ENCODE measurements around the gene SENP3.

SENP3 gene

DNA sequence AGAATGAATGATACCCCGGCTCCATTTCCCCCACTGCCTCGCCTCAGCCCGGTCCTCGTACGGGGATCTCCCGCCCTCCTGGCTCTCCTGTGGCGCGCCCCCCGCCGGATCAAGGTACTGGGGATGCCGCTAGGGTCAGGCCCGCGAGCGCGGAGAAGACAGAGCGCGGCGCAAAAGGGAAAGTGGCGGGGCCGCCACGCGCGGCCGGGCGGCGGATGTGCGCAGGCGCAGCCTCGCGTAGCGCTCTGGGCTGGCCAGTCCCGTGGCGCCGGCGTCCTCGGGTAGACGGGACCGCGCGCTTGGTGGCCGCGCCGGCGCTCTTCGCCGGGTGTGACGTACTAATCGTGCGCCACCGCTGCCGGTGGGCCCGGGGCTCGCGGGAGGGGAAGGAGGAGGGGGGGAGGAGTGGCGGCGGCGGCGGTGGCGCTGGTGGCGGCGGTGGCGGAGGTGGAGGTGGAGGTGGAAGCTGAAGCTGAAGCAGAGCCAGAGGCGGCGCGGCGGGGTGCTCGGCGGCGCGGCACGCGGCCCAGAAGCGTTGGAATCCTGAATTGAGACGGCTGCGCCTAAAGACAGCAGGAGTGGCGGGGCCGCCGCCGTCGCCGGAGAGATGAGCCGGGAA is at the start of gene SENP3:
SENP3 (plus strand) TSS at position 331 of the 619 bp plus-strand sequence. CDS start 1,158 bp downstream, outside the sequence.
- Histone ChIP-seq H3K27me3 (ENCODE audit: control insufficient read depth in 1 of 2, insufficient read depth in 2 of 2, low read length in 2 of 2) (no peaks in the 10 kb centered on the region), H3K4me1 (ENCODE audit: insufficient read depth, low read length) (peaks cover 58% of the 10 kb centered on the region), H3K36me3 (ENCODE audit: insufficient read depth, low read length) (peaks cover 28% of the 10 kb centered on the region), H3K9ac (ENCODE audit: low read length) (peak within 1 kb of the TSS; percentile 91), H3K4me3 (ENCODE audit: low read depth in 1 of 2, low read length in 2 of 2) (peak within 1 kb of the TSS; percentile 83 to 84), H3K27ac (ENCODE audit: low read depth, low read length) (peak within 1 kb of the TSS; percentile 96), H3K9me3 (ENCODE audit: low read length) (no peaks in the 10 kb centered on the region)

DNA sequence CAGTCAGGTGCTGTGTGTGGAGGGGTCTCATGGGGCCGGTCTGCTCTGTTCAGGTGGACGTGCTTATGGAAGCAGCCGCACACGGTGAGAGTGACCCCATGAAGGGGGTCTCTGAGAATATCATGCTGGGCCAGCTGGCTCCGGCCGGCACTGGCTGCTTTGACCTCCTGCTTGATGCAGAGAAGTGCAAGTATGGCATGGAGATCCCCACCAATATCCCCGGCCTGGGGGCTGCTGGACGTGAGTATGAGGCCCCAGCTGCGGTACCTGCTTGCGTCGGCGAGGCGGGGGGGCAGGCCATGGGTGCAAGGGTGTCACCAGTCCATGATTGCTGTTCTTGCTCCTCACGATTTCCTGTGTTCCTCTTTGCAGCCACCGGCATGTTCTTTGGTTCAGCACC is 49.6 kb upstream of the SENP3 start:
- Histone ChIP-seq H3K27me3 (ENCODE audit: control insufficient read depth in 1 of 2, insufficient read depth in 2 of 2, low read length in 2 of 2) (no peaks in the 10 kb centered on the region), H3K27ac (ENCODE audit: low read depth, low read length) (no peak overlapping the region)

DNA sequence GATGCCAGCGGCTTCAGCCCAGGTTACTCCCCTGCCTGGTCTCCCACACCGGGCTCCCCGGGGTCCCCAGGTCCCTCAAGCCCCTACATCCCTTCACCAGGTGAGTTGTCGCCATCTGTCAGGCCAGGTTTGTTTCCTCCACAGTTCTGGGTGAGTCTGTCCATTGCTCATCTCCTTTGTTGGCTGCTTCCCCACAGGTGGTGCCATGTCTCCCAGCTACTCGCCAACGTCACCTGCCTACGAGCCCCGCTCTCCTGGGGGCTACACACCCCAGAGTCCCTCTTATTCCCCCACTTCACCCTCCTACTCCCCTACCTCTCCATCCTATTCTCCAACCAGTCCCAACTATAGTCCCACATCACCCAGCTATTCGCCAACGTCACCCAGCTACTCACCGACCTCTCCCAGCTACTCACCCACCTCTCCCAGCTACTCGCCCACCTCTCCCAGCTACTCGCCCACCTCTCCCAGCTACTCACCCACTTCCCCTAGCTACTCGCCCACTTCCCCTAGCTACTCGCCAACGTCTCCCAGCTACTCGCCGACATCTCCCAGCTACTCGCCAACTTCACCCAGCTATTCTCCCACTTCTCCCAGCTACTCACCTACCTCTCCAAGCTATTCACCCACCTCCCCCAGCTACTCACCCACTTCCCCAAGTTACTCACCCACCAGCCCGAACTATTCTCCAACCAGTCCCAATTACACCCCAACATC is 48.7 kb upstream of the SENP3 start:
- no peak overlapping the region for H3K4me3 ChIP-seq (ENCODE audit: low read depth in 1 of 2, low read length in 2 of 2)
- no peak overlapping the region for H3K9ac ChIP-seq (ENCODE audit: low read length)
- H3K36me3 ChIP-seq (ENCODE audit: insufficient read depth, low read length): peaks cover 55% of the 10 kb centered on the region
- no peaks in the 10 kb centered on the region for H3K9me3 ChIP-seq (ENCODE audit: low read length)
- H3K27ac ChIP-seq (ENCODE audit: low read depth, low read length): no peak overlapping the region
- no peaks in the 10 kb centered on the region for H3K4me1 ChIP-seq (ENCODE audit: insufficient read depth, low read length)
- H3K27me3 ChIP-seq (ENCODE audit: control insufficient read depth in 1 of 2, insufficient read depth in 2 of 2, low read length in 2 of 2): no peaks in the 10 kb centered on the region

More for the DNA sequence above, 49.6 kb upstream of the SENP3 start:
- Histone ChIP-seq H3K36me3 (ENCODE audit: insufficient read depth, low read length) (peaks cover 59% of the 10 kb centered on the region), H3K9me3 (ENCODE audit: low read length) (no peaks in the 10 kb centered on the region), H3K4me1 (ENCODE audit: insufficient read depth, low read length) (no peaks in the 10 kb centered on the region), H3K9ac (ENCODE audit: low read length) (no peak overlapping the region), H3K4me3 (ENCODE audit: low read depth in 1 of 2, low read length in 2 of 2) (no peak overlapping the region)

DNA sequence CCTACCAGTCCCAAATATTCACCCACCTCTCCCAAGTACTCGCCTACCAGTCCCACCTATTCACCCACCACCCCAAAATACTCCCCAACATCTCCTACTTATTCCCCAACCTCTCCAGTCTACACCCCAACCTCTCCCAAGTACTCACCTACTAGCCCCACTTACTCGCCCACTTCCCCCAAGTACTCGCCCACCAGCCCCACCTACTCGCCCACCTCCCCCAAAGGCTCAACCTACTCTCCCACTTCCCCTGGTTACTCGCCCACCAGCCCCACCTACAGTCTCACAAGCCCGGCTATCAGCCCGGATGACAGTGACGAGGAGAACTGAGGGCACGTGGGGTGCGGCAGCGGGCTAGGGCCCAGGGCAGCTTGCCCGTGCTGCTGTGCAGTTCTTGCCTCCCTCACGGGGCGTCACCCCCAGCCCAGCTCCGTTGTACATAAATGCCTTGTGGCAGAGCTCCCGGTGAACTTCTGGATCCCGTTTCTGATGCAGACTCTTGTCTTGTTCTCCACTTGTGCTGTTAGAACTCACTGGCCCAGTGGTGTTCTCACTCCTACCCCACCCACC is 47.8 kb upstream of the SENP3 start:
- Histone ChIP-seq H3K9ac (ENCODE audit: low read length) (no peak overlapping the region), H3K4me3 (ENCODE audit: low read depth in 1 of 2, low read length in 2 of 2) (no peak overlapping the region), H3K27me3 (ENCODE audit: control insufficient read depth in 1 of 2, insufficient read depth in 2 of 2, low read length in 2 of 2) (no peaks in the 10 kb centered on the region), H3K36me3 (ENCODE audit: insufficient read depth, low read length) (peaks cover 52% of the 10 kb centered on the region), H3K27ac (ENCODE audit: low read depth, low read length) (no peak overlapping the region), H3K9me3 (ENCODE audit: low read length) (no peaks in the 10 kb centered on the region), H3K4me1 (ENCODE audit: insufficient read depth, low read length) (no peaks in the 10 kb centered on the region)

DNA sequence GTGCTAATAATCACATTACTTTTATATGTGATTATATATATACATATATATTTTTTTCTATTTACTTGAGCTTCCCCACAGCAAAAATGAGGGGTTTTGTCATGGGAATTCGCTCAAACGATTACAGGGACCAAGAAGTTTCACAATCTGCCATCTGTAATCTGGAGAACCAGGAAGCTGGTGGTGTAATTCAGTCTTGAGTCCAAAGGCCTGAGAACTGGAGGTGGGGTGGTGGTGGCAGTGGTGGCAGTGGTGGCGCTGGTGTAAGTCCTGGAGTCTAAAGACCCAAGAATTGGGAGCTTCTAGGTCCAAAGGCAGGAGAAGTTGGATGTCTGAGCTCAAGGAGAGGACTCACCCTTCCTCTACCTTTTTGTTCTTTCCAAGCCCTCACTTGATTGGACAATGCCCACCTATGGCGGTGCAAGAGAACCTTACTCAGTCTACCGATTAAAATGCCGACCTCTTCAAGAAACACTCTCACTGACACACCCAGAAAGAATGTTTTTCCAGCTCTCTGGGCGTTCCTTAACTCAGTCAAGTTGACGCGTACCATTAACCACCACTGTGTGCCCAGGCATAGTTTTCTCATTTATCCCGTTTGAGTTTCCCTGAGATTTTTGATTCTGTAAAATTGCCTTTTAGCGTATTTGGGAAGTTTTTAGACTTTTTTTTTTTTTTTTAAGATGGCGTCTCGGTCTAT is 45.7 kb upstream of the SENP3 start:
- Histone ChIP-seq H3K4me3 (ENCODE audit: low read depth in 1 of 2, low read length in 2 of 2) (no peak overlapping the region), H3K27ac (ENCODE audit: low read depth, low read length) (no peak overlapping the region), H3K4me1 (ENCODE audit: insufficient read depth, low read length) (no peaks in the 10 kb centered on the region), H3K9me3 (ENCODE audit: low read length) (no peaks in the 10 kb centered on the region), H3K36me3 (ENCODE audit: insufficient read depth, low read length) (peaks cover 31% of the 10 kb centered on the region), H3K27me3 (ENCODE audit: control insufficient read depth in 1 of 2, insufficient read depth in 2 of 2, low read length in 2 of 2) (no peaks in the 10 kb centered on the region), H3K9ac (ENCODE audit: low read length) (no peak overlapping the region)

DNA sequence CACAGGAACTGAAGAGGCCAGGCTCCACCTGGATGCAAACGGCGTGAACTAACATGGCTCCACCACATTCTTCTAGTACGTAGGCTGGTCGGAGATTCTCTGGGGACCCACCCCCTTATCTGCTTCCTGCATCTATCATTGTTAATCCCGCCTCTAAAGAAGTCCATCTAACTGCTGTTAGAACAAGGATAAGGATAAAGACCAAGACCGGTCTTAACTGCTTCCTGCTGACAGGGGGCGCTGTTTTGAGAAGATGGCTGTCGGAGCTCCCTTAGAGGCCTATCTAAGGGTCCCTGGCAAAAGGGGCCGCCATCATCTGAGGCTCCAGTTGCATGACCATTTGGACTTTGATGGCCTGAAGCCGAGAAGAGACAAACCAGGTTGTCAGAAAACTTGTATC is 38.7 kb upstream of the SENP3 start:
- H3K27me3 ChIP-seq (ENCODE audit: control insufficient read depth in 1 of 2, insufficient read depth in 2 of 2, low read length in 2 of 2): no peaks in the 10 kb centered on the region
- H3K27ac ChIP-seq (ENCODE audit: low read depth, low read length): no peak overlapping the region
- H3K9me3 ChIP-seq (ENCODE audit: low read length): no peaks in the 10 kb centered on the region

DNA sequence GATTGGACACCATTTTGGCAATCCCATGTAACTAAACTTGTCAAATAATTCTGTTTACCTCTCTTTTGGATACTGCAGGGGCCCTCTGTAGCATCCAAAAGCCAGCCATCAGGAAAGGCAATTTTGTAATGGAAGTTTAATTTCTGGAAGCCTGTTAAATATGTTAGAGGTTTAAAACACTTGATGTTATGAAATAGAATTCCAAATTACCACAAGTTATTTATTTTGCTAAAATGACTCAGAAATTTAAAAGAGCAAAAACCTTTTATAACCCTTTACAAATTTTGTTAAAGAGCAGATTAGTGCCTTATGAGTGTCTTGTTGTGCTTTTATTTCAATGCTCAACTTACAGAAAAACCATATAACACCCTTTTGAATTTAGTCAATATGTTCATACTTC is 32.9 kb upstream of the SENP3 start:
- no peaks in the 10 kb centered on the region for H3K36me3 ChIP-seq (ENCODE audit: insufficient read depth, low read length)
- no peaks in the 10 kb centered on the region for H3K9me3 ChIP-seq (ENCODE audit: low read length)
- H3K4me3 ChIP-seq (ENCODE audit: low read depth in 1 of 2, low read length in 2 of 2): no peak overlapping the region
- H3K4me1 ChIP-seq (ENCODE audit: insufficient read depth, low read length): no peaks in the 10 kb centered on the region
- no peak overlapping the region for H3K27ac ChIP-seq (ENCODE audit: low read depth, low read length)
- no peaks in the 10 kb centered on the region for H3K27me3 ChIP-seq (ENCODE audit: control insufficient read depth in 1 of 2, insufficient read depth in 2 of 2, low read length in 2 of 2)
- no peak overlapping the region for H3K9ac ChIP-seq (ENCODE audit: low read length)

More for the DNA sequence above, 38.7 kb upstream of the SENP3 start:
- Histone ChIP-seq H3K36me3 (ENCODE audit: insufficient read depth, low read length) (no peaks in the 10 kb centered on the region), H3K9ac (ENCODE audit: low read length) (no peak overlapping the region), H3K4me1 (ENCODE audit: insufficient read depth, low read length) (no peaks in the 10 kb centered on the region), H3K4me3 (ENCODE audit: low read depth in 1 of 2, low read length in 2 of 2) (no peak overlapping the region)

DNA sequence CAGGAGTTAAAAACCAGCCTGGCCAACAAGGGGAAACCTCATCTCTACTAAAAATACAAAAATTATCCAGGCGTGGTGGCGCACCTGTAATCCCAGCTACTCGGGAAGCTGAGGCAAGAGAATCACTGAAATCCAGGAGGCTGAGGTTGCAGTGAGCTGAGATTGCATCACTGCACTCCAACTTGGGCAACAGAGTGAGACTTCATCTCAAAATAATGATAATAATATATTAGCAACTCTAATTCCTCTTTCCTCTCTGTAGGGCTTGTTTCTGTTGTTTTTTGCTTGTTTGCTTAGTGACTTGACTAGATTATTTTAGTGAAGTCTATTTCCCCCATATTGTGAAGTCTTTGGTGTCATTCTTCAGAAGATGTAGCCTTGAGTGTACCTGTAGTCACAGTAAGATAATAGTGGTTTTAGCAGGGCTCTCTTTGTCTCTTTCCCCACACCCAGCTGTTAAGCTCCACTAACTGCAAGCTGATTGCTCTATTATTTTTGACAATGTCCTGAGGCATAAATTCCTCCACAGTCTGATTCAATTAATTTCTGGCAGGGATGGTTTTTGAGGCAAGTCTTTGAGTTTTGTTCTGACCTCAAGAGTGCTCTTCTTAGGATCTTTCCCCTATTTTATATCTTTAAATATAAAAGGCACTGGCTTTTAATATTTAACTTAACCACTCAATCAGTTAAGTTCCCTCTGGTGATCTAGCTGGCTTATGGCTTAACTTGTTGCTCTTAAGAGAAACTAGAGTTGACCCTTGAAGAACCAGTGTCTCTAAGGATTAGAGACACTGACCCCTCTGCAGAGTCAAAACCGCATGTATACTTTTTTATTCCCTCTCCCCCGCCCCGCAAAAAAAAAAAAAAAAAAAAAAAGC is 31.5 kb upstream of the SENP3 start:
- no peaks in the 10 kb centered on the region for H3K4me1 ChIP-seq (ENCODE audit: insufficient read depth, low read length)
- H3K4me3 ChIP-seq (ENCODE audit: low read depth in 1 of 2, low read length in 2 of 2): no peak overlapping the region
- H3K9ac ChIP-seq (ENCODE audit: low read length): no peak overlapping the region
- no peaks in the 10 kb centered on the region for H3K36me3 ChIP-seq (ENCODE audit: insufficient read depth, low read length)
- H3K9me3 ChIP-seq (ENCODE audit: low read length): no peaks in the 10 kb centered on the region
- no peak overlapping the region for H3K27ac ChIP-seq (ENCODE audit: low read depth, low read length)
- H3K27me3 ChIP-seq (ENCODE audit: control insufficient read depth in 1 of 2, insufficient read depth in 2 of 2, low read length in 2 of 2): no peaks in the 10 kb centered on the region

DNA sequence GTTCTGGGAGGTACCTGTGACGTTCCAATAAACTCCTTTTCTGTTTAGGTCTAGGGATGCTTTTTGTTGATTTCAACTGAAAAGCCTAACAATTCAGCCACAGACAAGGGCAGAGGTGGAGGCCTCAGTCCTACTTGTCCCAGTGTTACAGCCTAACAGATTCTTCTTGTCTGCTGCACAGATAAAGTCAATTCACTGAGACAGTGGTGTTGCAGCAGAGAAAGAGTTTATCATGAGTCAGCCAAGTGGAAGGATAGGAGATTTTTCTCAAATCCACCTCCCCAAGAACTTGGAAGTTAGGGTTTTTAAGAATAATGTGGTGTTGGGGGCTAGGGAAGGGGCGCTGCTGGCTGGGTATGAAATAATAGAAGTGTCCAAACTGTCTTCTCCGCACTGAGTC is 23.7 kb upstream of the SENP3 start:
- Histone ChIP-seq H3K9ac (ENCODE audit: low read length) (no peak overlapping the region), H3K4me1 (ENCODE audit: insufficient read depth, low read length) (no peaks in the 10 kb centered on the region), H3K27ac (ENCODE audit: low read depth, low read length) (no peak overlapping the region), H3K27me3 (ENCODE audit: control insufficient read depth in 1 of 2, insufficient read depth in 2 of 2, low read length in 2 of 2) (no peaks in the 10 kb centered on the region), H3K9me3 (ENCODE audit: low read length) (no peaks in the 10 kb centered on the region), H3K4me3 (ENCODE audit: low read depth in 1 of 2, low read length in 2 of 2) (no peak overlapping the region), H3K36me3 (ENCODE audit: insufficient read depth, low read length) (no peaks in the 10 kb centered on the region)

DNA sequence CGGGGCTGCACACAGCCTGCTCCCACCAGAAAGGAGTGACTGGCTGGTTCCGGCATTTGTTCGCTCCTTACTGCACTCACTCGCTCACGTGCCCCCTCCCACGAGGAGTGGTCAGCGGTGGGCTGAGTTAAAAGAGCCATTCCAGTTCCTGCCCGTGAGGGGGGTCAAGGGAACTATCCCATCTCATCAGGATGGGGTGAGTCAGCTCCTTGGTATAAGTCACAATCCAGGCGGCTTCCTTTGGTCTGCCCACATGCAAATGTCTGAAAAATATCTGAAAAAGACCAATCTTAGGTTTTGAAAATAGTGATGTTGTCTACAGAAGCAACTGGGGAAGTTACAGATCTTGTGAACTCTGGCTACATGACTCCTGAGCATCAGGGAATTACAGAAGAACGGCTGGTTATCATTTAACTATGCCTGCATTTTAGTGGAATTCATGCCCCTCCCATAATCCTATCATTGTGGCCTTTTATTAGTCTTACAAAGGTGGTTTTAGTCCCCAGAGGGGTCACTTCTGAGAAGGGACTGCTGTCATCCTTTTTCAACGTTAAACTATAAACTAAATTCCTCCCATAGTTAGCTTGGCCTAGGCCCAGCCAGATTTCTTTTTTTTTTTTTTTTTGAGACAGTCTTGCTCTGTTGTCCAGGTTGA is 22.7 kb upstream of the SENP3 start:
- Histone ChIP-seq H3K4me3 (ENCODE audit: low read depth in 1 of 2, low read length in 2 of 2) (no peak overlapping the region), H3K27me3 (ENCODE audit: control insufficient read depth in 1 of 2, insufficient read depth in 2 of 2, low read length in 2 of 2) (no peaks in the 10 kb centered on the region), H3K9me3 (ENCODE audit: low read length) (no peaks in the 10 kb centered on the region), H3K9ac (ENCODE audit: low read length) (no peak overlapping the region), H3K27ac (ENCODE audit: low read depth, low read length) (no peak overlapping the region), H3K4me1 (ENCODE audit: insufficient read depth, low read length) (no peaks in the 10 kb centered on the region), H3K36me3 (ENCODE audit: insufficient read depth, low read length) (no peaks in the 10 kb centered on the region)

Data from muscle layer of colon (tissue), 2 donors.